Peyer's patch (tissue), 4 donors: ENCODE measurements around the gene FBXL16. TPM values are rescaled to one million over a fixed set of nuclear protein-coding genes. Genes with fewer than 3 reads are reported as not detected.
"Not testable (repeated sequence)": the region's sequence is repeated elsewhere in the genome, so short reads cannot be mapped to it uniquely, and the experiment has no call there.

Experiments
- DNase-seq, 3 donors: peaks; one replicate each; pipeline ENCODE4 v3.0.0-alpha.2; 2017 to 2019
- H3K27ac ChIP-seq, 4 donors: fragments of 200-600 bp; sonication (generic); one replicate each; pipeline ENCODE4 v1.5.1; 2016 to 2019
- H3K27me3 ChIP-seq, 2 donors: fragments of 200-600 bp; sonication (generic); one replicate each; pipeline ENCODE4 v1.5.1; 2019
- H3K36me3 ChIP-seq, 3 donors: fragments of 200-600 bp; sonication (generic); one replicate each; pipeline ENCODE4 v1.5.1; 2016 to 2019
- H3K4me1 ChIP-seq, 4 donors: fragments of 200-600 bp; sonication (generic); one replicate each; pipeline ENCODE4 v1.5.1; 2016 to 2019
- H3K4me3 ChIP-seq, 4 donors: fragments of 200-600 bp; sonication (generic); 1 replicate in 3 of 4; 2 replicates in 1 of 4; pipeline ENCODE4 v1.5.1; 2016 to 2019; ENCODE audit warnings: mild to moderate bottlenecking in 1 of 4
- H3K9me3 ChIP-seq, 4 donors: fragments of 200-600 bp; sonication (generic); one replicate each; pipeline ENCODE4 v1.5.1; 2016 to 2019; ENCODE audit warnings: mild to moderate bottlenecking in 1 of 4
- POLR2A ChIP-seq, 2 donors: fragments of 450-650 bp; IDR thresholded peaks; one replicate each; pipeline ENCODE4 v1.5.1; 2017; ENCODE audit warnings: antibody characterized with exemption in 2 of 2, mild to moderate bottlenecking in 2 of 2, moderate library complexity in 2 of 2
- total RNA-seq, 4 donors: library from RNA; depleted of rRNA; stranded (reverse); fragments of >200 nt; gene quantifications; one replicate each; pipeline ENCODE4 v1.1.0, GENCODE V29; 2016
- TF ChIP-seq, protein P1 (sequence below), 6 experiments: fragments of 450-650 bp in 4 of 6; fragments of 200-600 bp in 2 of 6; sonication (generic) in 1 of 6; IDR thresholded peaks; one replicate each; pipeline ENCODE4 v1.5.1; 2017 to 2019; ENCODE audit warnings: antibody characterized with exemption in 6 of 6, mild to moderate bottlenecking in 3 of 6, moderate library complexity in 1 of 6

The FBXL16 gene, protein sequence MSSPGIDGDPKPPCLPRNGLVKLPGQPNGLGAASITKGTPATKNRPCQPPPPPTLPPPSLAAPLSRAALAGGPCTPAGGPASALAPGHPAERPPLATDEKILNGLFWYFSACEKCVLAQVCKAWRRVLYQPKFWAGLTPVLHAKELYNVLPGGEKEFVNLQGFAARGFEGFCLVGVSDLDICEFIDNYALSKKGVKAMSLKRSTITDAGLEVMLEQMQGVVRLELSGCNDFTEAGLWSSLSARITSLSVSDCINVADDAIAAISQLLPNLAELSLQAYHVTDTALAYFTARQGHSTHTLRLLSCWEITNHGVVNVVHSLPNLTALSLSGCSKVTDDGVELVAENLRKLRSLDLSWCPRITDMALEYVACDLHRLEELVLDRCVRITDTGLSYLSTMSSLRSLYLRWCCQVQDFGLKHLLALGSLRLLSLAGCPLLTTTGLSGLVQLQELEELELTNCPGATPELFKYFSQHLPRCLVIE
- 1 to 10 TPM; 1.4 to 2.5 (median 1.9) TPM for total RNA-seq

GRCh38 chr16:705431-706188 is at the start of gene FBXL16:
Gene FBXL16 (minus strand): TSS chr16:705801. CDS start chr16:697405, 8,396 bp downstream.
- Histone ChIP-seq H3K36me3 (no peaks in the 10 kb centered on the region), H3K4me1 (peaks cover 0 to 12% (median 6%) of the 10 kb centered on the region in 4 donors), H3K27me3 (peaks cover 0 to 60% of the 10 kb centered on the region in 2 donors), H3K9me3 (no peaks in the 10 kb centered on the region), H3K27ac (no peak within 1 kb of the TSS), H3K4me3 (no peak within 1 kb of the TSS)
- no peak for DNase-seq
- TF ChIP-seq POLR2A (IDR thresholded peaks at IDR 0.05) = no peak
- TF ChIP-seq, protein P1, sequence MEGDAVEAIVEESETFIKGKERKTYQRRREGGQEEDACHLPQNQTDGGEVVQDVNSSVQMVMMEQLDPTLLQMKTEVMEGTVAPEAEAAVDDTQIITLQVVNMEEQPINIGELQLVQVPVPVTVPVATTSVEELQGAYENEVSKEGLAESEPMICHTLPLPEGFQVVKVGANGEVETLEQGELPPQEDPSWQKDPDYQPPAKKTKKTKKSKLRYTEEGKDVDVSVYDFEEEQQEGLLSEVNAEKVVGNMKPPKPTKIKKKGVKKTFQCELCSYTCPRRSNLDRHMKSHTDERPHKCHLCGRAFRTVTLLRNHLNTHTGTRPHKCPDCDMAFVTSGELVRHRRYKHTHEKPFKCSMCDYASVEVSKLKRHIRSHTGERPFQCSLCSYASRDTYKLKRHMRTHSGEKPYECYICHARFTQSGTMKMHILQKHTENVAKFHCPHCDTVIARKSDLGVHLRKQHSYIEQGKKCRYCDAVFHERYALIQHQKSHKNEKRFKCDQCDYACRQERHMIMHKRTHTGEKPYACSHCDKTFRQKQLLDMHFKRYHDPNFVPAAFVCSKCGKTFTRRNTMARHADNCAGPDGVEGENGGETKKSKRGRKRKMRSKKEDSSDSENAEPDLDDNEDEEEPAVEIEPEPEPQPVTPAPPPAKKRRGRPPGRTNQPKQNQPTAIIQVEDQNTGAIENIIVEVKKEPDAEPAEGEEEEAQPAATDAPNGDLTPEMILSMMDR (IDR thresholded peaks at IDR 0.05) = no peak

DNA sequence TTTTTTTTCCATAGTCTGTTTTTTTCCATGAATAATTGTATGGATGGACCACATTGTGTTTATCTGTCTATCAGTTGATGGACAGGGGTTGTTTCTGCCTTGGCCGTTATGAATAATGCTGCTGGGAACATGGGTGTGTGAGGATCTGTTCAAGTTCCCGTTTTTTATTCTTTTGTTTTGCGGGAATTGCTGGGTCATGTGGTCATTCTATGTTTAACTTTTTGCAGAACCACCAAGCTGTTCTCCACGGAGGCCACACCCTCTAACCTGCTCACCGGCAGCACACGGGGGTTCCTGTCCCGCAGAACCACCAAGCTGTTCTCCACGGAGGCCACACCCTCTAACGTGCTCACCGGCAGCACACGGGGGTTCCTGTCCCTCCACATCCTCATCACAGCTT is 49.1 kb upstream of the FBXL16 start:
- Histone ChIP-seq H3K4me3 (no peak overlapping the region), H3K4me1 (no peaks in the 10 kb centered on the region), H3K9me3 (no peaks in the 10 kb centered on the region), H3K36me3 (no peaks in the 10 kb centered on the region), H3K27me3 (no peaks in the 10 kb centered on the region), H3K27ac (no peak overlapping the region)
- no peak for DNase-seq
- TF ChIP-seq, protein P1 (IDR thresholded peaks at IDR 0.05) = no peak
- TF ChIP-seq POLR2A (IDR thresholded peaks at IDR 0.05) = no peak

- not testable (repeated sequence) for H3K27me3 ChIP-seq, H3K9me3 ChIP-seq, H3K4me3 ChIP-seq, H3K4me1 ChIP-seq, H3K27ac ChIP-seq, H3K36me3 ChIP-seq, DNase-seq
Measured at GRCh38 chr16:754121-754607, 48.6 kb upstream of the FBXL16 start.

DNA sequence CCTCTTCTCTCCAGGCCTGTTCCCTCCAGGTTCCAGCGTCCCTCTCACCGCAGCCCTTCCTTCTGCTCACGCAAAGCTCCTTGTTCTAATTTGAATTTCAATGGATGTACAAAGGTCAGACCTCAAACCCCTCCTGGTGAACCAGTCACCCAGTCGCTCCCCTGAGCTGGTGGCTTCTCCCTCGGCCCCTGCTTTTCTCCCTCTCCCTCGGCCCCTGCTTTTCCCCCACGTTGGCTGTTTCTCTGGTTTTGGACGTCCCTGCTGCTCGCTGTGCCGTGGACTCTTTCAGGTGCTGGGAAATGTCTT is 46.4 kb upstream of the FBXL16 start:
- no peaks in the 10 kb centered on the region for H3K9me3 ChIP-seq
- H3K36me3 ChIP-seq = no peaks in the 10 kb centered on the region
- no peak for DNase-seq
- H3K27me3 ChIP-seq = no peaks in the 10 kb centered on the region
- no peak overlapping the region for H3K27ac ChIP-seq
- H3K4me1 ChIP-seq = no peaks in the 10 kb centered on the region
- no peak overlapping the region for H3K4me3 ChIP-seq
- no peak for TF ChIP-seq POLR2A (IDR thresholded peaks at IDR 0.05)

DNA sequence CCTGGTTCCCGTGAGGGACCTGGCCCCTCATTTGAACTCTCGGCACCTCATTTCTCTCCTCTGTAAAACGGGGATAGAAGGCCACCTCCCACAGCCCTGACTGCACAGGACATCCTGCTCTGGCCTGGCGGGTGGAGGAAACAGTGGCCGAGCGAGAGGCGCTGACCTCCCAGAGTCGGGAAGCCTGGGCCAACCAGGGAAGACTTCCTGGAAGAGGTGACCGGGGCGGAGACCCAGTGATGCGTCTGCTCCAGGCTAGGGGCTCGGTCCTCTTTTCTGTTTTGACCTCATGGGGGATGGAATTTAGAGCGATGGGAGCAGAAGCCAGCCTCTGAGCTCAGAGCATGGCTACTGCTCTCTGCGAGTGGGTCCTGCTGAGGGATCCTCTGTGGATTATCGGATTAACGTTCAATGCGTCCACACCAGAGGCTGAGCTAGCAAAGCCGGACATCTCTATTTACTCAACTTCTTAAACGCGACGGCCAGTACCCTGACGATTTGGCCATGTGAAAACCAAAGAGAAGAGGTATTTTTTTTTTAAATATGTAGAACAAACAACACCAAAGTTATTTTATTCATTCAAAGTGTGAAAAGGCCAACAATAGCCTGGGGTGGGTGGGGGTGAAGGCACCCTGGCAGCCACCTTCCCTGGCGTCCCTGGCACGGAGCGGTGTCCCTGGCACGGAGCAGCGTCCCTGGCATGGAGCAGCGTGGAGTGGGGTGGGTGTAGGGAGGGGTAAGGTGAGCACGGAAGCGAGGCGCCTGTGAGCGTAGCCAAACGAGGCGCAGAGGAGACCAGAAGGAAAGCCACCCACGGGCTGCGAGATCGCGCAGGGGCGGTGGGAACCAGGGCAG is 45.8 kb upstream of the FBXL16 start:
- DNase-seq = no peak
- Histone ChIP-seq H3K9me3 (no peaks in the 10 kb centered on the region), H3K4me3 (no peak overlapping the region), H3K4me1 (no peaks in the 10 kb centered on the region), H3K27ac (no peak overlapping the region), H3K27me3 (no peaks in the 10 kb centered on the region), H3K36me3 (no peaks in the 10 kb centered on the region)
- TF ChIP-seq POLR2A (IDR thresholded peaks at IDR 0.05) = no peak
- TF ChIP-seq, protein P1 (IDR thresholded peaks at IDR 0.05) = no peak

- no peak for DNase-seq
- H3K4me3 ChIP-seq = no peak overlapping the region
- no peaks in the 10 kb centered on the region for H3K36me3 ChIP-seq
- no peak overlapping the region for H3K27ac ChIP-seq
- H3K27me3 ChIP-seq = no peaks in the 10 kb centered on the region
- TF ChIP-seq POLR2A (IDR thresholded peaks at IDR 0.05) = no peak
- TF ChIP-seq, protein P1 (IDR thresholded peaks at IDR 0.05) = no peak
- no peaks in the 10 kb centered on the region for H3K4me1 ChIP-seq
- no peaks in the 10 kb centered on the region for H3K9me3 ChIP-seq
Measured at GRCh38 chr16:750485-750884, 44.9 kb upstream of the FBXL16 start.
